ENCODE data around the gene FOXE1.

DNA sequence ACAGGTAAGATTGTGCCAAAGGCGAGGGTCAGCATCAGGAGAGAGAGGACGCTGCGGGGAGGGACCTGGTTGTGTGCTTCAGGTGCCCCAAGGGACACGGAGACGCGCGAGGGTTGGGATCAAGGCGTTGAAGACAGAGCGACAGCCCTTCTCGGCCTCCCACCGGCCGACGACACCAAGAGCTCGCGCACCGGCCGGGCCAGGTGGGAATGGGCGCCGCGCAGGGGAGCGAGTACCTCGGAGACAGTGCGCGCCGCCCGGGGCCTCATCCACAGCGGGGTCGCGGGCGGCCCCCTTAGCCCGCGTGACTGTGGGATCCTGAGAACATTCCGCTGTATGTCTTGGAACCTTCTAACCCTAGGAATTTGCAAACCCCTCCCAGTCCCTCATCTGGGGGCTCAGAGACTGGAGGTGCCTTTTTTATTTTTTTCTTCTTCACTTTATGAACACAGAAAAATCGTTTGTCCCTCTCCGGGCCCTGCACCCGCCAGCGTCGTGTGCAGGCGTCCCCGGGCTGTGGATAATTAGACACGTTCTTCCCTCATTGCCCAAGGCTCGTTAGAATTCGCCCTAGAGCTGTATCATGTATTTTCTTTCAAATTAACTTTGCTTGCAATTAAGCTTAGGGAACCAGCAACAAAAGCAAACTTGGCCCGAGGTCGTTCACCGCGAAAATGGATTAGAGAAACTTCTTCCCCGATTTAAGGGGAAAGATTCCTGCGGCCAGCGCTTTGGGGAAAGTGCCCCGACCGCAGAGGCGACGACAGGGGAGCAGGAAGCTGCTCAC is 4.8 kb downstream of the FOXE1 start:
- TF ChIP-seq EZH2 (optimal IDR thresholded peaks at IDR 0.05; ENCODE audit: low read depth, low read length) (no peak), CTCF (IDR thresholded peaks at IDR 0.05; ENCODE audit: low read length) (no peak), EZH2phosphoT487 (IDR thresholded peaks at IDR 0.05; ENCODE audit: low read length) (no peak)

All from MM.1S (cell line).